Stimulated activated CD8-positive, alpha-beta memory T cell treated with anti-CD3 and anti-CD28 coated beads, Interleukin-7, amount 100 ng/mL, for 24 hours (primary cell): ENCODE measurements around the gene YWHAB.

ENCODE experiments used
- DNase-seq: peaks from one replicate; pipeline ENCODE4 v3.0.0-alpha.2; 2020; ENCODE audit warnings: low read depth

Gene YWHAB

GRCh38 chr20:44914924-44915323 lies 29.4 kb downstream of the YWHAB start:
- DNase-seq, result no peak

- no peak for DNase-seq
Measured at GRCh38 chr20:44916586-44916985, 31.1 kb downstream of the YWHAB start.

- DNase-seq, result no peak
Measured at GRCh38 chr20:44917399-44917798, 31.9 kb downstream of the YWHAB start.

GRCh38 chr20:44918342-44918741 lies 32.8 kb downstream of the YWHAB start:
- DNase-seq, result no peak

- no peak for DNase-seq
Measured at GRCh38 chr20:44918761-44919160, 33.3 kb downstream of the YWHAB start.

GRCh38 chr20:44921447-44921846 lies 35.9 kb downstream of the YWHAB start:
- no peak for DNase-seq

GRCh38 chr20:44924541-44924940 lies 39.0 kb downstream of the YWHAB start:
- no peak for DNase-seq

GRCh38 chr20:44928595-44928994 lies 43.1 kb downstream of the YWHAB start:
- DNase-seq, result no peak

GRCh38 chr20:44930517-44931168 lies 45.1 kb downstream of the YWHAB start:
- no peak for DNase-seq

GRCh38 chr20:44931911-44932310 lies 46.4 kb downstream of the YWHAB start:
- no peak for DNase-seq

- no peak for DNase-seq
Measured at GRCh38 chr20:44932916-44933315, 47.4 kb downstream of the YWHAB start.

GRCh38 chr20:44936510-44936909 lies 51.0 kb downstream of the YWHAB start:
- DNase-seq, result no peak

- DNase-seq, result no peak
Measured at GRCh38 chr20:44938637-44939036, 53.1 kb downstream of the YWHAB start.

- no peak for DNase-seq
Measured at GRCh38 chr20:44941120-44941691, 55.7 kb downstream of the YWHAB start.

- no peak for DNase-seq
Measured at GRCh38 chr20:44942264-44942973, 56.9 kb downstream of the YWHAB start.

- no peak for DNase-seq
Measured at GRCh38 chr20:44943828-44944227, 58.3 kb downstream of the YWHAB start.

GRCh38 chr20:44945261-44945660 lies 59.8 kb downstream of the YWHAB start:
- no peak for DNase-seq

- no peak for DNase-seq
Measured at GRCh38 chr20:44946271-44946852, 60.9 kb downstream of the YWHAB start.

- no peak for DNase-seq
Measured at GRCh38 chr20:44948107-44948506, 62.6 kb downstream of the YWHAB start.

- no peak for DNase-seq
Measured at GRCh38 chr20:44948513-44948912, 63.0 kb downstream of the YWHAB start.

- DNase-seq, result no peak
Measured at GRCh38 chr20:44950368-44950767, 64.9 kb downstream of the YWHAB start.

GRCh38 chr20:44952731-44953130 lies 67.2 kb downstream of the YWHAB start:
- no peak for DNase-seq

GRCh38 chr20:44954211-44954610 lies 68.7 kb downstream of the YWHAB start:
- no peak for DNase-seq
